A549 treated with ZK216348 at 1 μM for 4 hours (cell line): ENCODE data around the gene RPA3. TPM values are rescaled to one million over a fixed set of nuclear protein-coding genes. Genes with fewer than 3 reads are reported as not detected.

Source experiments
- total RNA-seq: library from RNA; stranded (reverse); fragments of 200-300 nt; extraction: Qiagen RNA extraction; gene quantifications from 5 replicates; pipeline ENCODE4 v1.2.3, GENCODE V29; 2022; ENCODE audit warnings: low read depth

RPA3 gene
- 74.2 to 106 TPM (median 95.0 TPM) in 5 replicates for total RNA-seq

DNA sequence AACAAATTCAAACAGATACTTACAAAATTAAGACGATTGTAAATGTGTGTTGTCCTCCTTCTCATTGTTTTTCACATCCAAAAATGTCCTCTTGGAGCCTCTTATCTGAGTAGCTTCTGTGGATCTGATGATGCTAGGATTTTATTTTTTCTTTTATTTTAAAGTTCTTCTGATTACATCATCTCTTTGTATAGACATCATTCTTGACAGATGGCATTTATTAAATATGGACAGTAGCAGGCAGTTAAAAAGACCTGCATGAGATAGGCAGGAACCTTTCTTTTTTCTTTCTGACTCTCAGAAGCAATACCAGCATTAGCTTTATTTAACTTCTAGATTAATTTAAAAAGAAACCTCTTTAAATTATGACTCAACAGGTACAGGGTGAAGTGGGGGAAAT lies at the start of gene RPA3:
RPA3 (minus strand) TSS at position 116 of the 400 bp plus-strand sequence. CDS start 78,189 bp downstream, outside the sequence.

DNA sequence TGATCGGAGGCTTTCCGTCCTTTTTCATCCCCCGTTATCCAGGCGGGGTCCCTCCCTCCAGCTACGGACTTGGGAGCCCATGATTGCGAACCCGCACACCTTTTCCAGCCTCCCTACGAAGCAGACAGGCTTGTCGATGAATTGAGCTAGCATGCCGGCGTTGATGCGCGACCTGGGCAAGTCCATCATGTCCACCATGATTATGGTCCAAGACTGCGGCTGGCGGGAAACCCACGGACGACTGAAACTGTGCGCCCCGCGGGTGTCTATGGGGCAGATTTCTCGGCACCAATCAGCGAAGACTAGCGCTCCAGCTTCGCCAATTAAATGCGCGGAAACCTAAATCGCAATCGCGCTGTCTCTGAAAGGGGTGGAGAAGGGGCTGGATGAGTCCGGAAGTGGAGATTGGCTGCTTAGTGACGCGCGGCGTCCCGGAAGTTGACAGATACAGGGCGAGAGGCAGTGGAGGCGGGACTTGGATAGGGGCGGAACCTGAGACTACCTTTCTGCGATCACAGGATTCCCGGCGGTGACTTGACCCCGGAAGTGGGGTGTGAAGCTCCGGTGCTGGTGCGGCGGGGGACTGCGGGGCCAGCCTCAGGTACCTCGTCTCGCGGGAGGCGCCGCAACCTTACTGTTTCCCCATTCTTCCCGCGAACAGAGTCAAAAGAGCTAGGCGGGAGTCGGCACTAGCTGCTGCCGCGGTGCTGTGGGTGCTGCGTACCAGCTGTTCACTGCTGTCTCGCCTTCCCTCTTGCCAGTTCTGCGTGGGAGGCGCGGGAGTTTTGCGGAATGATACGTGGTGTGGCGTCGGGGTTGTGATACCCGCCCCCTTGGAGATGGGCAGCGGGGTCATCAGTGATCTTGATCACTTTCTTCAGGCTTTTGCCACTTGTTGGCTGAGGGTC lies 77.9 kb downstream of the RPA3 start, which contains the start of gene UMAD1:
UMAD1 (plus strand) TSS at position 532 of the 908 bp plus-strand sequence. CDS start 32,620 bp downstream, outside the sequence.

Other genes starting within 250 kb of the RPA3 start
- gene COL28A1, start 182.7 kb downstream of the RPA3 start, total RNA-seq = 0.45 to 0.94 TPM (median 0.72 TPM) in 5 replicates
- 13.2 to 23.1 TPM (median 20.0 TPM) in 5 replicates for gene MIOS, start 151.7 kb downstream of the RPA3 start, total RNA-seq
- 6.8 to 11.8 TPM (median 9.5 TPM) in 5 replicates for gene UMAD1, start 77.9 kb downstream of the RPA3 start, total RNA-seq